Erythroblast (primary cell): ENCODE measurements around the gene CCP110.

Experiments used
- GATA1 ChIP-seq: IDR thresholded peaks from 2 replicates; pipeline ENCODE4 v1.6.1; 2011; ENCODE audit warnings: low read depth, mild to moderate bottlenecking, control low read depth, low read length, moderate library complexity
- POLR2A ChIP-seq: IDR thresholded peaks from 2 replicates; pipeline ENCODE4 v1.6.1; 2011; ENCODE audit warnings: mild to moderate bottlenecking, low read length

GRCh38 chr16:19528666-19529065, 4.9 kb downstream of the CCP110 start:
- no peak for TF ChIP-seq POLR2A
- no peak for TF ChIP-seq GATA1
